ENCODE data around the gene TMPRSS11D. TPM values are rescaled to one million over a fixed set of nuclear protein-coding genes. Genes with fewer than 3 reads are reported as not detected.

The TMPRSS11D gene
- total and polyA plus RNA-seq, 2 donors: not detected

- Histone ChIP-seq H3K4me3 (ENCODE audit: low read depth, low read length) (no peak overlapping the region), H3K36me3 (ENCODE audit: insufficient read depth) (no peaks in the 10 kb centered on the region), H3K27ac (ENCODE audit: low read depth) (no peak overlapping the region), H3K4me1 (ENCODE audit: insufficient read depth) (no peaks in the 10 kb centered on the region)
- 53% methylated on average over 6 of the region's 6 CpGs for WGBS
- DNase-seq (ENCODE audit: extremely low spot score): no peak
These were observed 26.2 kb upstream of the TMPRSS11D start for GRCh38 chr4:67909905-67910584.

GRCh38 chr4:67907650-67908049 is 23.8 kb upstream of the TMPRSS11D start:
- no peak for DNase-seq (ENCODE audit: extremely low spot score)
- Histone ChIP-seq H3K36me3 (ENCODE audit: insufficient read depth) (no peaks in the 10 kb centered on the region), H3K27ac (ENCODE audit: low read depth) (no peak overlapping the region), H3K4me1 (ENCODE audit: insufficient read depth) (no peaks in the 10 kb centered on the region), H3K4me3 (ENCODE audit: low read depth, low read length) (no peak overlapping the region)
- 91% methylated on average over 4 of the region's 4 CpGs for WGBS

- no peak overlapping the region for H3K4me3 ChIP-seq (ENCODE audit: low read depth, low read length)
- no peak overlapping the region for H3K27ac ChIP-seq (ENCODE audit: low read depth)
- no peak for DNase-seq (ENCODE audit: extremely low spot score)
- H3K4me1 ChIP-seq (ENCODE audit: insufficient read depth): no peaks in the 10 kb centered on the region
- H3K36me3 ChIP-seq (ENCODE audit: insufficient read depth): no peaks in the 10 kb centered on the region
These were observed 15.3 kb upstream of the TMPRSS11D start for GRCh38 chr4:67899096-67899495.

- no peak overlapping the region for H3K4me3 ChIP-seq (ENCODE audit: low read depth, low read length)
- no peaks in the 10 kb centered on the region for H3K4me1 ChIP-seq (ENCODE audit: insufficient read depth)
- DNase-seq (ENCODE audit: extremely low spot score): no peak
- no peaks in the 10 kb centered on the region for H3K36me3 ChIP-seq (ENCODE audit: insufficient read depth)
- no peak overlapping the region for H3K27ac ChIP-seq (ENCODE audit: low read depth)
These were observed 13.9 kb upstream of the TMPRSS11D start for GRCh38 chr4:67897686-67898085.

- no peaks in the 10 kb centered on the region for H3K36me3 ChIP-seq (ENCODE audit: insufficient read depth)
- 96% methylated on average over 26 of the region's 26 CpGs for WGBS
- H3K4me1 ChIP-seq (ENCODE audit: insufficient read depth): no peaks in the 10 kb centered on the region
- no peak for DNase-seq (ENCODE audit: extremely low spot score)
- no peak overlapping the region for H3K4me3 ChIP-seq (ENCODE audit: low read depth, low read length)
- H3K27ac ChIP-seq (ENCODE audit: low read depth): no peak overlapping the region
These were observed 12.7 kb upstream of the TMPRSS11D start for GRCh38 chr4:67896421-67897065.

GRCh38 chr4:67894659-67895058 is 10.9 kb upstream of the TMPRSS11D start:
- Histone ChIP-seq H3K27ac (ENCODE audit: low read depth) (no peak overlapping the region), H3K4me1 (ENCODE audit: insufficient read depth) (no peaks in the 10 kb centered on the region), H3K4me3 (ENCODE audit: low read depth, low read length) (no peak overlapping the region), H3K36me3 (ENCODE audit: insufficient read depth) (no peaks in the 10 kb centered on the region)
- no peak for DNase-seq (ENCODE audit: extremely low spot score)
- WGBS: 80% methylated on average over 1 of the region's 1 CpG

GRCh38 chr4:67892905-67893304 is 9.1 kb upstream of the TMPRSS11D start:
- no peaks in the 10 kb centered on the region for H3K36me3 ChIP-seq (ENCODE audit: insufficient read depth)
- WGBS: 58% methylated on average over 3 of the region's 3 CpGs
- DNase-seq (ENCODE audit: extremely low spot score): no peak
- H3K27ac ChIP-seq (ENCODE audit: low read depth): no peak overlapping the region
- no peak overlapping the region for H3K4me3 ChIP-seq (ENCODE audit: low read depth, low read length)
- H3K4me1 ChIP-seq (ENCODE audit: insufficient read depth): no peaks in the 10 kb centered on the region

GRCh38 chr4:67892253-67892652 is 8.5 kb upstream of the TMPRSS11D start:
- Histone ChIP-seq H3K36me3 (ENCODE audit: insufficient read depth) (no peaks in the 10 kb centered on the region), H3K4me3 (ENCODE audit: low read depth, low read length) (no peak overlapping the region), H3K4me1 (ENCODE audit: insufficient read depth) (no peaks in the 10 kb centered on the region), H3K27ac (ENCODE audit: low read depth) (no peak overlapping the region)
- no peak for DNase-seq (ENCODE audit: extremely low spot score)
- 85% methylated on average over 2 of the region's 2 CpGs for WGBS

GRCh38 chr4:67891645-67892044 is 7.8 kb upstream of the TMPRSS11D start:
- no peaks in the 10 kb centered on the region for H3K4me1 ChIP-seq (ENCODE audit: insufficient read depth)
- no peak overlapping the region for H3K27ac ChIP-seq (ENCODE audit: low read depth)
- no peak overlapping the region for H3K4me3 ChIP-seq (ENCODE audit: low read depth, low read length)
- DNase-seq (ENCODE audit: extremely low spot score): no peak
- H3K36me3 ChIP-seq (ENCODE audit: insufficient read depth): no peaks in the 10 kb centered on the region

- Histone ChIP-seq H3K4me1 (ENCODE audit: insufficient read depth) (no peaks in the 10 kb centered on the region), H3K4me3 (ENCODE audit: low read depth, low read length) (no peak overlapping the region), H3K27ac (ENCODE audit: low read depth) (no peak overlapping the region), H3K36me3 (ENCODE audit: insufficient read depth) (no peaks in the 10 kb centered on the region)
- DNase-seq (ENCODE audit: extremely low spot score): no peak
- WGBS: 80% methylated on average over 4 of the region's 4 CpGs
These were observed 2.5 kb upstream of the TMPRSS11D start for GRCh38 chr4:67886281-67886680.

GRCh38 chr4:67885762-67886161 is 2.0 kb upstream of the TMPRSS11D start:
- Histone ChIP-seq H3K4me1 (ENCODE audit: insufficient read depth) (no peaks in the 10 kb centered on the region), H3K27ac (ENCODE audit: low read depth) (no peak overlapping the region), H3K36me3 (ENCODE audit: insufficient read depth) (no peaks in the 10 kb centered on the region), H3K4me3 (ENCODE audit: low read depth, low read length) (no peak overlapping the region)
- DNase-seq (ENCODE audit: extremely low spot score): no peak
- WGBS: 60% methylated on average over 6 of the region's 6 CpGs

- H3K4me1 ChIP-seq (ENCODE audit: insufficient read depth): no peaks in the 10 kb centered on the region
- H3K4me3 ChIP-seq (ENCODE audit: low read depth, low read length): no peak overlapping the region
- H3K36me3 ChIP-seq (ENCODE audit: insufficient read depth): no peaks in the 10 kb centered on the region
- no peak overlapping the region for H3K27ac ChIP-seq (ENCODE audit: low read depth)
- no peak for DNase-seq (ENCODE audit: extremely low spot score)
These were observed 899 bp upstream of the TMPRSS11D start for GRCh38 chr4:67884701-67885100.

- Histone ChIP-seq H3K4me3 (ENCODE audit: low read depth, low read length) (no peak overlapping the region), H3K4me1 (ENCODE audit: insufficient read depth) (no peaks in the 10 kb centered on the region), H3K36me3 (ENCODE audit: insufficient read depth) (no peaks in the 10 kb centered on the region), H3K27ac (ENCODE audit: low read depth) (no peak overlapping the region)
- no peak for DNase-seq (ENCODE audit: extremely low spot score)
- WGBS: 51% methylated on average over 5 of the region's 5 CpGs
These were observed 344 bp downstream of the TMPRSS11D start for GRCh38 chr4:67883458-67883857.

GRCh38 chr4:67880866-67881610 is 2.8 kb downstream of the TMPRSS11D start:
- no peak for DNase-seq (ENCODE audit: extremely low spot score)
- Histone ChIP-seq H3K36me3 (ENCODE audit: insufficient read depth) (no peaks in the 10 kb centered on the region), H3K4me3 (ENCODE audit: low read depth, low read length) (no peak overlapping the region), H3K4me1 (ENCODE audit: insufficient read depth) (no peaks in the 10 kb centered on the region), H3K27ac (ENCODE audit: low read depth) (no peak overlapping the region)
- WGBS: 47% methylated on average over 1 of the region's 1 CpG
